Peyer's patch (tissue), 4 donors: ENCODE data around the gene CYSTM1.

Experiments used
- POLR2A ChIP-seq, 2 donors: fragments of 450-650 bp; IDR thresholded peaks; one replicate each; pipeline ENCODE4 v1.5.1; 2017; ENCODE audit warnings: antibody characterized with exemption in 2 of 2, mild to moderate bottlenecking in 2 of 2, moderate library complexity in 2 of 2
- TF ChIP-seq, protein P1 (sequence below), 6 experiments: fragments of 450-650 bp in 4 of 6; fragments of 200-600 bp in 2 of 6; sonication (generic) in 1 of 6; IDR thresholded peaks; one replicate each; pipeline ENCODE4 v1.5.1; 2017 to 2019; ENCODE audit warnings: antibody characterized with exemption in 6 of 6, mild to moderate bottlenecking in 3 of 6, moderate library complexity in 1 of 6

DNA sequence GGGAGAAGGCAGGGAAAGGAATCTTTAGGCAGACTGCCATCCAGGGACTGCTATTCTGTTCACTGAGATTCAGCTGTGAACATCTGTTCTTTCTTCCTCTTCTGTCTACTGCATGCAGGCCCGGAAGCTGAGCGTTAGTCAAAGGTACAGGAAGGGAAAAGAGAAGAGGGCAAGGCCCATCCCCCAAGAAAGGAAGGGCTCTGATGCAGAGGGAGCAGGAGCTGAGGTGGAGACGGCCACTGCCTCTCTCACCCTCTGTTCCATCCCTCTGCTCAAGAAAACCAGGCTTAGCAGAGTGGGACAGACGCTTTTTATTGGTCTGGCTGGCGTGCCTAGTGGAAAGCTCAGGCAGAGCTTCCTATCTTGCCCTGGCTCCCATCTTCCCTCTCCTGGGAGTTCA, 70.4 kb downstream of the CYSTM1 start:
- no peak for TF ChIP-seq POLR2A (IDR thresholded peaks at IDR 0.05)
- TF ChIP-seq, protein P1, sequence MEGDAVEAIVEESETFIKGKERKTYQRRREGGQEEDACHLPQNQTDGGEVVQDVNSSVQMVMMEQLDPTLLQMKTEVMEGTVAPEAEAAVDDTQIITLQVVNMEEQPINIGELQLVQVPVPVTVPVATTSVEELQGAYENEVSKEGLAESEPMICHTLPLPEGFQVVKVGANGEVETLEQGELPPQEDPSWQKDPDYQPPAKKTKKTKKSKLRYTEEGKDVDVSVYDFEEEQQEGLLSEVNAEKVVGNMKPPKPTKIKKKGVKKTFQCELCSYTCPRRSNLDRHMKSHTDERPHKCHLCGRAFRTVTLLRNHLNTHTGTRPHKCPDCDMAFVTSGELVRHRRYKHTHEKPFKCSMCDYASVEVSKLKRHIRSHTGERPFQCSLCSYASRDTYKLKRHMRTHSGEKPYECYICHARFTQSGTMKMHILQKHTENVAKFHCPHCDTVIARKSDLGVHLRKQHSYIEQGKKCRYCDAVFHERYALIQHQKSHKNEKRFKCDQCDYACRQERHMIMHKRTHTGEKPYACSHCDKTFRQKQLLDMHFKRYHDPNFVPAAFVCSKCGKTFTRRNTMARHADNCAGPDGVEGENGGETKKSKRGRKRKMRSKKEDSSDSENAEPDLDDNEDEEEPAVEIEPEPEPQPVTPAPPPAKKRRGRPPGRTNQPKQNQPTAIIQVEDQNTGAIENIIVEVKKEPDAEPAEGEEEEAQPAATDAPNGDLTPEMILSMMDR (IDR thresholded peaks at IDR 0.05), result no peak
